Breast epithelium (tissue), 4 donors: ENCODE data around the gene NXNL1. TPM values are rescaled to one million over a fixed set of nuclear protein-coding genes. Genes with fewer than 3 reads are reported as not detected.

Source experiments
- DNase-seq, 2 donors: peaks; one replicate each; pipeline ENCODE4 v3.0.0-alpha.2; 2019; ENCODE audit warnings: low spot score in 2 of 2
- H3K27ac ChIP-seq, 2 donors: fragments of 200-600 bp; sonication (generic) in 1 of 2; one replicate each; pipeline ENCODE4 v1.5.1; 2016 to 2019; ENCODE audit warnings: mild to moderate bottlenecking in 1 of 2
- H3K27me3 ChIP-seq, 2 donors: fragments of 200-600 bp; sonication (generic) in 1 of 2; one replicate each; pipeline versions ENCODE4 v1.5.1 to v1.6.0; 2017 to 2019; ENCODE audit warnings: control low read depth in 1 of 2, mild to moderate bottlenecking in 1 of 2
- H3K36me3 ChIP-seq: fragments of 200-600 bp; one replicate; pipeline ENCODE4 v1.5.1; 2019
- H3K4me1 ChIP-seq, 2 donors: fragments of 200-600 bp; sonication (generic); one replicate each; pipeline ENCODE4 v1.5.1; 2016 to 2019; ENCODE audit warnings: control low read depth in 1 of 2
- H3K4me3 ChIP-seq, 3 donors: fragments of 200-600 bp; sonication (generic); 1 replicate in 2 of 3; 2 replicates in 1 of 3; pipeline ENCODE4 v1.5.1; 2016 to 2019; ENCODE audit warnings: mild to moderate bottlenecking in 3 of 3, moderate library complexity in 2 of 3
- H3K9me3 ChIP-seq, 2 donors: fragments of 200-600 bp; sonication (generic) in 1 of 2; one replicate each; pipeline ENCODE4 v1.5.1; 2016 to 2019; ENCODE audit warnings: control low read depth in 1 of 2
- CTCF ChIP-seq, 3 donors: fragments of 450-650 bp; IDR thresholded peaks; one replicate each; pipeline ENCODE4 v1.5.1; 2016 to 2017; ENCODE audit warnings: antibody characterized with exemption in 3 of 3, mild to moderate bottlenecking in 3 of 3, moderate library complexity in 3 of 3
- POLR2A ChIP-seq: fragments of 450-650 bp; IDR thresholded peaks from one replicate; pipeline ENCODE4 v1.6.1; 2016; ENCODE audit warnings: antibody characterized with exemption, mild to moderate bottlenecking, moderate library complexity
- POLR2AphosphoS5 ChIP-seq, 3 donors: sonication (generic); formaldehyde crosslinking; IDR thresholded peaks; one replicate each; pipeline ENCODE4 v1.6.1; 2017; ENCODE audit warnings: antibody characterized with exemption in 3 of 3
- intact Hi-C: fragments of 100-400 bp; cut with DNase I; formaldehyde crosslinking; loops from one replicate; pipeline ENCODE4 v1.15.1; 2023; ENCODE audit warnings: low total_unique reads
- total RNA-seq, 3 donors: library from RNA; depleted of rRNA; stranded (reverse); fragments of >200 nt; gene quantifications; one replicate each; pipeline ENCODE4 v1.1.0, GENCODE V29; 2016

Gene NXNL1
- total RNA-seq, 3 donors from 2014 or later: 0.64 TPM; not detected in 2

DNA sequence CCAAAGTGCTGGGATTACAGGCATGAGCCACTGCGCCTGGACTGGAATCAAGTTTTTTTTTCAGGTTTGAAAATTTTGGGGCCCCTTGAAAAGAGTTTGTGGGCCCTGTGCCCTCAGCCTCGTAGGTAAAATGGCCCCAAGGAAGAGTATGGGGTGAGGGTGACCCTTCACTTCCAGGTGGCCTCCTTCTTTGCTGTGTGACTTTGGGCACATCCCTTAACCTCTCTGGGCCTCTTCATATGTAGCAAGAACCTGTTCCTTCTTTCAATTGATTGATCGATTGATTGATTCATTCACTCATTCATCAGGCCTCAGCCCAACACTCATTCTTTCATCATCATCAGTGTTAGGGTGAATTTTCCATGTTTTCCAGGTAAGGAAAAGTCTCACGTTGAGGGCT is 8.9 kb downstream of the NXNL1 start:
- H3K4me1 ChIP-seq: no peaks in the 10 kb centered on the region
- intact Hi-C loops: no loop called here
- no peak overlapping the region for H3K27ac ChIP-seq
- DNase-seq: no peak
- H3K4me3 ChIP-seq: no peak overlapping the region
- peaks cover 0 to 25% of the 10 kb centered on the region in 2 donors for H3K27me3 ChIP-seq
- H3K9me3 ChIP-seq: no peaks in the 10 kb centered on the region
- no peaks in the 10 kb centered on the region for H3K36me3 ChIP-seq
- no peak for TF ChIP-seq POLR2AphosphoS5 (IDR thresholded peaks at IDR 0.05)
- no peak for TF ChIP-seq POLR2A
- TF ChIP-seq CTCF (IDR thresholded peaks at IDR 0.05): no peak

GRCh38 chr19:17450264-17451075 is 10.3 kb downstream of the NXNL1 start:
- intact Hi-C loops: no loop called here
- no peak overlapping the region for H3K4me3 ChIP-seq
- H3K4me1 ChIP-seq: no peaks in the 10 kb centered on the region
- H3K27ac ChIP-seq: no peak overlapping the region
- TF ChIP-seq POLR2A (no peak), CTCF (IDR thresholded peaks at IDR 0.05) (no peak), POLR2AphosphoS5 (IDR thresholded peaks at IDR 0.05) (no peak)
- H3K27me3 ChIP-seq: peaks cover 0 to 13% of the 10 kb centered on the region in 2 donors
- H3K36me3 ChIP-seq: no peaks in the 10 kb centered on the region
- H3K9me3 ChIP-seq: no peaks in the 10 kb centered on the region
- no peak for DNase-seq

- peak within 1 kb of the TSS; percentile 38 to 77 (median 57) for H3K4me3 ChIP-seq
- TF ChIP-seq POLR2A: no peak
- TF ChIP-seq CTCF (IDR thresholded peaks at IDR 0.05): peak in 2 of 3 donors; percentile 17 to 24
- no peaks in the 10 kb centered on the region for H3K36me3 ChIP-seq
- DNase-seq: no peak
- H3K9me3 ChIP-seq: no peaks in the 10 kb centered on the region
- H3K4me1 ChIP-seq: no peaks in the 10 kb centered on the region
- intact Hi-C loops: no loop called here
- no peaks in the 10 kb centered on the region for H3K27me3 ChIP-seq
- H3K27ac ChIP-seq: peak within 1 kb of the TSS in 1 of 2 donors; percentile 55
Measured at GRCh38 chr19:17448131-17448967, 12.4 kb downstream of the NXNL1 start, which contains the start of gene TMEM221. Gene TMEM221 (minus strand): TSS chr19:17448668. CDS start chr19:17448462, 206 bp downstream.

- TF ChIP-seq POLR2AphosphoS5 (IDR thresholded peaks at IDR 0.05) (no peak), CTCF (IDR thresholded peaks at IDR 0.05) (no peak), POLR2A (no peak)
- no peaks in the 10 kb centered on the region for H3K27me3 ChIP-seq
- H3K36me3 ChIP-seq: no peaks in the 10 kb centered on the region
- H3K27ac ChIP-seq: peak overlapping the region in 1 of 2 donors; percentile 55
- no peak for DNase-seq
- intact Hi-C loops: no loop called here
- H3K9me3 ChIP-seq: no peaks in the 10 kb centered on the region
- H3K4me3 ChIP-seq: peak overlapping the region in 2 of 3 donors; percentile 57 to 77
- no peaks in the 10 kb centered on the region for H3K4me1 ChIP-seq
Measured at GRCh38 chr19:17447704-17448130, 13.0 kb downstream of the NXNL1 start.
